GM18511 (cell line): Measurements from ENCODE around the gene FRMD1.

Experiments
- ATAC-seq: cut with Tn5 transposase; IDR thresholded peaks from one replicate; pipeline ENCODE4 v1.9.1; 2021; ENCODE audit warnings: mild to moderate bottlenecking, moderate library complexity; ENCODE audit not compliant: unreplicated experiment

Gene FRMD1

GRCh38 chr6:168078943-168079405 is at the start of gene FRMD1:
Gene FRMD1 (minus strand): TSS chr6:168079212. CDS start chr6:168079094, 118 bp downstream.
- ATAC-seq: no peak

- ATAC-seq: no peak
Observed at GRCh38 chr6:168128006-168128630, 49.1 kb upstream of the FRMD1 start.

GRCh38 chr6:168127384-168127868 is 48.4 kb upstream of the FRMD1 start:
- no peak for ATAC-seq

- ATAC-seq: no peak
Observed at GRCh38 chr6:168126566-168127383, 47.8 kb upstream of the FRMD1 start.

GRCh38 chr6:168125429-168126001 is 46.5 kb upstream of the FRMD1 start:
- ATAC-seq: no peak

- ATAC-seq: no peak
Observed at GRCh38 chr6:168124921-168125320, 45.9 kb upstream of the FRMD1 start.

- no peak for ATAC-seq
Observed at GRCh38 chr6:168124158-168124557, 45.1 kb upstream of the FRMD1 start.

- no peak for ATAC-seq
Observed at GRCh38 chr6:168123165-168123911, 44.3 kb upstream of the FRMD1 start.

- ATAC-seq: no peak
Observed at GRCh38 chr6:168122521-168122920, 43.5 kb upstream of the FRMD1 start.

GRCh38 chr6:168122011-168122410 is 43.0 kb upstream of the FRMD1 start:
- ATAC-seq: no peak

GRCh38 chr6:168121303-168121665 is 42.3 kb upstream of the FRMD1 start:
- no peak for ATAC-seq

GRCh38 chr6:168120390-168121302 is 41.6 kb upstream of the FRMD1 start:
- ATAC-seq: no peak

- no peak for ATAC-seq
Observed at GRCh38 chr6:168119539-168119938, 40.5 kb upstream of the FRMD1 start.

- ATAC-seq: no peak
Observed at GRCh38 chr6:168118935-168119334, 39.9 kb upstream of the FRMD1 start.

- no peak for ATAC-seq
Observed at GRCh38 chr6:168117942-168118341, 38.9 kb upstream of the FRMD1 start.

- ATAC-seq: no peak
Observed at GRCh38 chr6:168116975-168117899, 38.2 kb upstream of the FRMD1 start.

GRCh38 chr6:168116438-168116974 is 37.5 kb upstream of the FRMD1 start:
- ATAC-seq: no peak

- ATAC-seq: no peak
Observed at GRCh38 chr6:168115748-168116437, 36.9 kb upstream of the FRMD1 start.
